Sigmoid colon (tissue), 4 donors: ENCODE measurements around the gene CD300A.

ENCODE experiments used
- POLR2A ChIP-seq, 2 donors: fragments of 450-650 bp; IDR thresholded peaks; one replicate each; pipeline ENCODE4 v1.6.1; 2016; ENCODE audit warnings: antibody characterized with exemption in 2 of 2, mild to moderate bottlenecking in 2 of 2, moderate library complexity in 2 of 2
- POLR2AphosphoS5 ChIP-seq, 4 donors: sonication (generic); formaldehyde crosslinking; IDR thresholded peaks; one replicate each; pipeline ENCODE4 v1.6.1; 2017; ENCODE audit warnings: antibody characterized with exemption in 4 of 4
- TF ChIP-seq, protein P1 (sequence below), 4 experiments: fragments of 450-650 bp in 3 of 4; fragments of 200-600 bp in 1 of 4; IDR thresholded peaks; one replicate each; pipeline ENCODE4 v1.5.1; 2016 to 2019; ENCODE audit warnings: antibody characterized with exemption in 4 of 4, mild to moderate bottlenecking in 3 of 4, moderate library complexity in 2 of 4

DNA sequence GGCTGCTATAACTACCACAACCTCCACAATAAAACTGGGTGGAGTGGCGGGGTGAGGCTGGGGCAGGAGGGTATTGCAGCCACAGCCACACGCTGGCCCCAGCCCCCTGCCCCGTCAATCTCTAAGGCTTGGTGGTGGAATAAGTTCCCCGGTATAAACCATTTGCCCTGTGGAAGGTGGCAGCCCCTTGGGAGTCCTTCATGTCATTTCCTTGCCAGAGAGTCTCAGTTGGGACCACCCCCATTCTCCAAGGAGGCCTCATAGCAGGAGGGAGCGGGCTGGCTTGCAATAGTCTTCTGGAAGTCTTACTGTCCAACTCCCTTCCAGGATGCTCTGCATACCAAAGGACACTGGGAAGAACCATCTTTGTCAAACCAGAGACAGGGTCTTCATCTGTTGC is 19.4 kb downstream of the CD300A start:
- TF ChIP-seq, protein P1, sequence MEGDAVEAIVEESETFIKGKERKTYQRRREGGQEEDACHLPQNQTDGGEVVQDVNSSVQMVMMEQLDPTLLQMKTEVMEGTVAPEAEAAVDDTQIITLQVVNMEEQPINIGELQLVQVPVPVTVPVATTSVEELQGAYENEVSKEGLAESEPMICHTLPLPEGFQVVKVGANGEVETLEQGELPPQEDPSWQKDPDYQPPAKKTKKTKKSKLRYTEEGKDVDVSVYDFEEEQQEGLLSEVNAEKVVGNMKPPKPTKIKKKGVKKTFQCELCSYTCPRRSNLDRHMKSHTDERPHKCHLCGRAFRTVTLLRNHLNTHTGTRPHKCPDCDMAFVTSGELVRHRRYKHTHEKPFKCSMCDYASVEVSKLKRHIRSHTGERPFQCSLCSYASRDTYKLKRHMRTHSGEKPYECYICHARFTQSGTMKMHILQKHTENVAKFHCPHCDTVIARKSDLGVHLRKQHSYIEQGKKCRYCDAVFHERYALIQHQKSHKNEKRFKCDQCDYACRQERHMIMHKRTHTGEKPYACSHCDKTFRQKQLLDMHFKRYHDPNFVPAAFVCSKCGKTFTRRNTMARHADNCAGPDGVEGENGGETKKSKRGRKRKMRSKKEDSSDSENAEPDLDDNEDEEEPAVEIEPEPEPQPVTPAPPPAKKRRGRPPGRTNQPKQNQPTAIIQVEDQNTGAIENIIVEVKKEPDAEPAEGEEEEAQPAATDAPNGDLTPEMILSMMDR (IDR thresholded peaks at IDR 0.05), result no peak
- TF ChIP-seq POLR2A (IDR thresholded peaks at IDR 0.05), result no peak
- no peak for TF ChIP-seq POLR2AphosphoS5 (IDR thresholded peaks at IDR 0.05)
